Cardiac fibroblast (primary cell): ENCODE results near the gene TEX2.
"Not testable (repeated sequence)": the region's sequence is repeated elsewhere in the genome, so short reads cannot be mapped to it uniquely, and the experiment has no call there.

ENCODE experiments used
- DNase-seq, 2 donors: peaks; one replicate each; pipeline versions ENCODE4 v3.0.0 to v3.0.0-alpha.2; 2010; ENCODE audit warnings: low read depth in 2 of 2
- H3K4me3 ChIP-seq, 2 donors: replicated peaks in 1 of 2; 1 replicate in 1 of 2; 2 replicates in 1 of 2; pipeline ENCODE4 v1.5.1; 2011; ENCODE audit warnings: low read depth in 2 of 2, low read length in 2 of 2, mild to moderate bottlenecking in 2 of 2, moderate library complexity in 1 of 2
- CTCF ChIP-seq: IDR thresholded peaks from one replicate; pipeline ENCODE4 v1.5.1; 2011; ENCODE audit warnings: low read depth, mild to moderate bottlenecking, low read length, inconsistent platforms

Gene TEX2

DNA sequence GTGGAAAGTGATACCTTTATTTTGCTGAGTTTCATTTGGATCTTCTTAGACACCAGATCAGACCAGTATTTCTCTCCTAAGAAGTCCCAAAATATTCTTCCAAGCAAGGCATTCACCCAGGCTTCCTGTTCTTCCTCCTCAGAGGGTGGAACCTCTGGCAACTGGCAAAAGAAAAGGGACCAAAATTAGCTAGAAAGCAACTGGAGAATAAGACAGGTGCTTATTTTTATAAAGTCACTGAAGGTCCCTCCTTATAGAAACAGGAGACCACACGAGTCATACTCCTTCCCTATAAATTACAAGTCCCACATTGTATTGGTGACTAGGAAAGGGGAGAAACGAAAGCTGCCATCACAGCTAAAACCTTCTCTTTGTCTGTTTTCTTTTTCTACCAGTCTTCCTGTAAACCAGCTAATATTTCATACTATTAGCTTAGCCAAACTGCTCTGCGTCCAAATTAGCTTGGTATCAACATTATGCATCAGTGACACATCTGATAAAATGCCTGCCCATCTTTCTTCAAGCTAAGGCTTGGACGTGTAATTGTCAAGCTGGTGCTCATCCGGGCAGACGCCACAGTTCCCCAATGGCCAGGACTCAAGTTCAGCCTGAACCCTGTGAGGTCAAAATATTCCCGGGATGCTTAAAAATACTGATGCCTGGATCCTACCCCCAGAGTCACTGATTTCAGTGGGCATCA, 85.6 kb downstream of the TEX2 start:
- no peak for DNase-seq
- H3K4me3 ChIP-seq: no peak overlapping the region
- TF ChIP-seq CTCF: no peak

DNA sequence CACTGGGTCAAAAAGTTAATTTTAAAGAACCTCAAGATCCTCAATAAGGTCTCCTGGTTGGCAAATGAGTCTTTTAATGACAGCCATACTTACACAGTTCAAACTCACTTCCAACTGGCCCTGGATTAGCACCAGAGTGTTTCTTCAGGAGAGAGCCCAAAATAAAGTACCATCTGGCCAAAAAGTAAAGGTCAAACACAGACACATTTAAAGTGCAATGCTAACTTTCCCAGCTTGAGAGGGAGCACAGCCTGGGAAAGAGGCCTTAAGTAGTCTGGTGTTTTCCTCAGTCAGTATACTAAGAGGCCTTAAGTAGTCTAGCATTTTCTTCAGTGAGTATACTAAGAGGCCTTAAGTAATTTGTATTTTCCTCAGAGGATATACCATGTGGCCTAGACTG, 86.5 kb downstream of the TEX2 start:
- no peak for TF ChIP-seq CTCF
- DNase-seq: no peak
- H3K4me3 ChIP-seq: no peak overlapping the region

DNA sequence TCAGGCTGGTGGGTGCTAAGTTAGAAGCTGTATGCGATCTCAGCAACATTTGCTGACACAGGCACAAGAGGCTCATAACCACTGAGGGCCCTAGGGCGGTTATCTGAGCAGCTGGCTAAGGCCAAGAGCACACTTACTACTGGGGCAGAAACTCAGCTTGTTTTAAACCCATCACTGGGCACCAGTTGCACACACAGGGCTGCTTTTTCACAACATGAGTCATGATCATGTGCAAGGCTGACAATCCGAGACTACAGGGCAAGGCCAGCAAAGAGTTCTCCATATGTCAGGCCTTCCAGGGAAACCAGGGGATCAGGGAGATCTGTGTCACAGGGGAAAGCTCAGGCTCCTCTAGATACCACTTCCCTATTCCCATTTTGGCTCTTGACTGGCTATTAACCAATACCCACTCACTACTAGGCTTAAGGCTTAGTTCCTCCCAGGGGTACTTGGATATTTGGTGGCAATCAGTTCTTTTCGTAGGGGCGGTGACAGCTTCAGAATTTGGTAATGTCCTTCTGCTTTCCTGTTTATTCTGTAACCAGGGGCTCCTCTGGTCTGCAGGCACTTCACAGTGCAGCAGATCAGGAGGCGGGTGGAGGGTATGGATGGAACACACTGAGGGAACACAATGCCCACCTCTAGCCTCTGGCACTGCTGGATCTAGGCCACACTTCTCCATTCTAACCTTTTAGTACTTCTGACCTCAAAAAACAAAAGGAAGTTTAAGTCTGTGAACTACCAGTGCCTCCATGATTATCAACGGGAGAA, 88.2 kb downstream of the TEX2 start:
- DNase-seq: peak; percentile 56 to 62

GRCh38 chr17:64173646-64174045, 89.4 kb downstream of the TEX2 start:
- TF ChIP-seq CTCF: no peak
- no peak for DNase-seq
- H3K4me3 ChIP-seq: no peak overlapping the region

More for the DNA sequence above, 88.2 kb downstream of the TEX2 start:
- no peak overlapping the region for H3K4me3 ChIP-seq
- no peak for TF ChIP-seq CTCF

GRCh38 chr17:64172510-64172909, 90.5 kb downstream of the TEX2 start:
- TF ChIP-seq CTCF: no peak
- DNase-seq: peak in 1 of 2 donors; percentile 19
- H3K4me3 ChIP-seq: no peak overlapping the region

DNA sequence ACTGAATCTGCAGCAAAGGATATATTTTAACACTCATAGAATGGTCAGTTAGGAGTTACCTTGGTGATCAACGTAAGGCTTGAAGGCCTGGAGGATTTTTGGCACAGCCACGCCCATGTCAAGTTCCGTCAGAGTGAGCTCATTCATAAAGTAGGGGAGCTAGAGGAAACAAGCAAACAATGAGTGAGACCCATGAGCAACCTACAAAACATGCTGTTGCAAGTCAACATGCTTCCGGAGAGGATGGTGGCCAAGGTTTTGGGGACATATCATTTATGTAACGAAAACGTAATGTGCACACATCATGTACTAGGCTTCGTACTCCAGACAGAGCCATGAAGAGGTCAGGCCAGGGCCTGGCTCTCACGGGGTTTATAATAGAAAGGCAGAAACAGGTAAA, 92.0 kb downstream of the TEX2 start:
- TF ChIP-seq CTCF: no peak
- DNase-seq: peak; percentile 61 to 96
- no peak overlapping the region for H3K4me3 ChIP-seq

- no peak for TF ChIP-seq CTCF
Observed at GRCh38 chr17:64170286-64170685, 92.8 kb downstream of the TEX2 start.

DNA sequence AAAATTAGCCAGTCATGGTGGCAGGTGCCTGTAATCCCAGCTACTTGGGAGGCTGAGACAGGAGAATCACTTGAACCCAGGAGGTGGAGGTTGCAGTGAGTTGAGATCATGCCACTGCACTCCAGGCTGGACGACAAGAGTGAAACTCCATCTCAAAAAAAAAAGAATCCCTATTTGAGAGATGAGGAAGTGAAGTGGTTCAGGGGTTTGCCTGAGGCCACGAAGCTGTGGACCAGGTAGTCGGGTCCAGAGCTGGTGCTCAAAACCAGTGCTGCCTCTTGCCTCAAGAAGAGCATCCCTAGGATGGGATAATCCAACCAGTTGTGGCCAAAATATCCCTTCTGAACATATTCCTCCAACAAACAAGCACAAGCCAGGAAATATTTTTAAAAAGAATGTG, 95.4 kb downstream of the TEX2 start:
- DNase-seq, H3K4me3 ChIP-seq: not testable (repeated sequence)

More at GRCh38 chr17:64170286-64170685, 92.8 kb downstream of the TEX2 start:
- DNase-seq: no peak
- no peak overlapping the region for H3K4me3 ChIP-seq
